ENCODE results near the gene MYH11. TPM values are rescaled to one million over a fixed set of nuclear protein-coding genes. Genes with fewer than 3 reads are reported as not detected.
A peak's percentile ranks its signal among the peaks of the same experiment; 100 is the strongest.
"Not testable (repeated sequence)": the region's sequence is repeated elsewhere in the genome, so short reads cannot be mapped to it uniquely, and the experiment has no call there.

The MYH11 gene
- total and polyA plus RNA-seq, 10 of the 15 experiments (the other 5 are each of a cell fraction or from before 2014, with no cell fraction given), result 0.01 to 1.9 (median 0.13) TPM; not detected in 1

- DNase-seq (ENCODE audit: low read depth, low spot score); FAIRE-seq; H3K27me3 ChIP-seq (replicated peaks in 1 of 2; ENCODE audit: control insufficient read depth in 2 of 2, insufficient read depth in 2 of 2, low read length in 1 of 2); H3K4me2 ChIP-seq (ENCODE audit: control insufficient read depth, insufficient read depth); RAD21 ChIA-PET (ENCODE audit: unreplicated experiment); intact Hi-C loops (cut with micrococcal nuclease; ENCODE audit: unreplicated experiment); H3K79me2 ChIP-seq (ENCODE audit: control insufficient read depth, insufficient read depth, low read length); in situ Hi-C loops (cut with MboI); BruUV-seq (replicated peaks); SMC1A ChIA-PET (ENCODE audit: uncharacterized antibody, unreplicated experiment); H3K4me1 ChIP-seq (ENCODE audit: control insufficient read depth, insufficient read depth, low read length); H4K20me1 ChIP-seq (ENCODE audit: control insufficient read depth, insufficient read depth); H3K27ac ChIP-seq (ENCODE audit: control insufficient read depth, insufficient read depth); H3K4me3 ChIP-seq; H3K9me3 ChIP-seq (replicated peaks; ENCODE audit: control insufficient read depth, insufficient read depth, low read length); H2AFZ ChIP-seq (ENCODE audit: control insufficient read depth, low read depth, low read length); H3K9ac ChIP-seq (ENCODE audit: control insufficient read depth, insufficient read depth, low read length): not testable (repeated sequence)
- POLR2A ChIA-PET, result interaction anchor here (0.7 kb wide), 1 partner anchor 393 kb away, joined by 4 read pairs; no protein-coding TSS in a partner anchor
- CTCF ChIA-PET, result interaction anchor here (1.1 to 1.3 kb wide), 2 partner anchors 10 to 11 kb away, joined by 3 to 4 read pairs; no protein-coding TSS in a partner anchor
- peaks cover 35 to 65% of the 10 kb centered on the region in 2 experiments for H3K36me3 ChIP-seq (ENCODE audit: control insufficient read depth in 2 of 2, insufficient read depth in 2 of 2, low read length in 1 of 2)
- ATAC-seq, result peak; percentile 35; the same call in 2 of the 3 replicates
- 13% methylated on average over 1 of the region's 1 CpG for WGBS (ENCODE audit: insufficient coverage, insufficient replicate concordance, low lambda C conversion rate, missing lambda C conversion rate)
Measured at GRCh38 chr16:15692508-15692907, 164.3 kb downstream of the MYH11 start.

GRCh38 chr16:15691046-15691445, 165.8 kb downstream of the MYH11 start:
- no TSS peak for BruUV-seq (replicated peaks)
- ATAC-seq (no peak), FAIRE-seq (no peak), DNase-seq (ENCODE audit: low read depth, low spot score) (no peak)
- ChIA-PET CTCF (interaction anchor here (1.0 kb wide), 1 partner anchor 10 kb away, joined by 3 read pairs; no protein-coding TSS in a partner anchor), POLR2A (interaction anchor here (0.8 kb wide), 1 partner anchor 38 kb away, joined by 5 read pairs; no protein-coding TSS in a partner anchor), RAD21 (ENCODE audit: unreplicated experiment) (no interaction called here), SMC1A (ENCODE audit: uncharacterized antibody, unreplicated experiment) (no interaction called here)
- WGBS (ENCODE audit: insufficient coverage, insufficient replicate concordance, low lambda C conversion rate, missing lambda C conversion rate), result 95% methylated on average over 10 of the region's 10 CpGs
- H3K79me2 ChIP-seq (ENCODE audit: control insufficient read depth, insufficient read depth, low read length), result no peaks in the 10 kb centered on the region
- in situ Hi-C loops (cut with MboI), result no loop called here
- H3K27ac ChIP-seq (ENCODE audit: control insufficient read depth, insufficient read depth), result no peak overlapping the region
- no peak overlapping the region for H2AFZ ChIP-seq (ENCODE audit: control insufficient read depth, low read depth, low read length)
- intact Hi-C loops (cut with micrococcal nuclease; ENCODE audit: unreplicated experiment), result no loop called here
- H3K9me3 ChIP-seq (replicated peaks; ENCODE audit: control insufficient read depth, insufficient read depth, low read length), result no peaks in the 10 kb centered on the region
- H3K9ac ChIP-seq (ENCODE audit: control insufficient read depth, insufficient read depth, low read length), result no peak overlapping the region
- H3K4me3 ChIP-seq, result no peak overlapping the region
- H3K36me3 ChIP-seq (ENCODE audit: control insufficient read depth in 2 of 2, insufficient read depth in 2 of 2, low read length in 1 of 2), result peaks cover 29 to 65% of the 10 kb centered on the region in 2 experiments
- H3K4me2 ChIP-seq (ENCODE audit: control insufficient read depth, insufficient read depth), result no peak overlapping the region
- no peaks in the 10 kb centered on the region for H3K27me3 ChIP-seq (replicated peaks in 1 of 2; ENCODE audit: control insufficient read depth in 2 of 2, insufficient read depth in 2 of 2, low read length in 1 of 2)
- H4K20me1 ChIP-seq (ENCODE audit: control insufficient read depth, insufficient read depth), result no peaks in the 10 kb centered on the region
- no peaks in the 10 kb centered on the region for H3K4me1 ChIP-seq (ENCODE audit: control insufficient read depth, insufficient read depth, low read length)
- no peak for TF ChIP-seq TAF1 (IDR thresholded peaks at IDR 0.05; ENCODE audit: borderline replicate concordance, low read depth, low read length)
- no peak for TF ChIP-seq ASH2L (IDR thresholded peaks at IDR 0.05; ENCODE audit: borderline replicate concordance, low read depth)
- TF ChIP-seq PBX3 (IDR thresholded peaks at IDR 0.05; ENCODE audit: insufficient replicate concordance, low read depth, low read length), result no peak
- TF ChIP-seq MAX (IDR thresholded peaks at IDR 0.05; ENCODE audit: low read depth, low read length), result no peak
- TF ChIP-seq POLR2AphosphoS5 (IDR thresholded peaks at IDR 0.05; ENCODE audit: low read length), result no peak
- TF ChIP-seq CUX1 (IDR thresholded peaks at IDR 0.05; ENCODE audit: insufficient replicate concordance, low read depth, low read length), result no peak
- no peak for TF ChIP-seq IRF5 (IDR thresholded peaks at IDR 0.05; ENCODE audit: borderline replicate concordance)
- TF ChIP-seq RAD51 (IDR thresholded peaks at IDR 0.05), result no peak
- no peak for TF ChIP-seq STAT3 (IDR thresholded peaks at IDR 0.05; ENCODE audit: low read depth, low read length)
